Myocyte (in vitro differentiated cells): ENCODE results near the gene AKAP9. TPM values are rescaled to one million over a fixed set of nuclear protein-coding genes. Genes with fewer than 3 reads are reported as not detected.
"Not testable (repeated sequence)": the region's sequence is repeated elsewhere in the genome, so short reads cannot be mapped to it uniquely, and the experiment has no call there.

Source experiments
- DNase-seq: peaks from one replicate; pipeline ENCODE4 v3.0.0-alpha.2; 2012; ENCODE audit warnings: low read depth
- polyA plus RNA-seq: library from polyadenylated mRNA; unstranded; fragments of >200 nt; gene quantifications from one replicate; pipeline ENCODE4 v1.2.1, GENCODE V29; 2012; ENCODE audit warnings: missing spikeins
- total RNA-seq: library from RNA; depleted of rRNA; stranded (reverse); fragments of >200 nt; gene quantifications from 2 replicates; pipeline ENCODE4 v1.2.3, GENCODE V29; 2014

AKAP9 gene
- 172 and 182 TPM in 2 replicates for total RNA-seq
- polyA plus RNA-seq, result 14.7 TPM

GRCh38 chr7:91940572-91941341 lies at the start of gene AKAP9:
AKAP9 (plus strand) TSS chr7:91940862; CDS start chr7:91941100, 238 bp downstream.
- peak; percentile 91 for DNase-seq

- DNase-seq, result peak; percentile 33
Measured at GRCh38 chr7:91892099-91892705, 48.5 kb upstream of the AKAP9 start.

GRCh38 chr7:91892821-91893340 lies 47.8 kb upstream of the AKAP9 start:
- peak; percentile 82 for DNase-seq

- not testable (repeated sequence) for DNase-seq
Measured at GRCh38 chr7:91893699-91894098, 47.0 kb upstream of the AKAP9 start.

GRCh38 chr7:91894781-91895480 lies 45.7 kb upstream of the AKAP9 start:
- DNase-seq, result peak; percentile 25

GRCh38 chr7:91898240-91898992 lies 42.2 kb upstream of the AKAP9 start:
- no peak for DNase-seq

DNA sequence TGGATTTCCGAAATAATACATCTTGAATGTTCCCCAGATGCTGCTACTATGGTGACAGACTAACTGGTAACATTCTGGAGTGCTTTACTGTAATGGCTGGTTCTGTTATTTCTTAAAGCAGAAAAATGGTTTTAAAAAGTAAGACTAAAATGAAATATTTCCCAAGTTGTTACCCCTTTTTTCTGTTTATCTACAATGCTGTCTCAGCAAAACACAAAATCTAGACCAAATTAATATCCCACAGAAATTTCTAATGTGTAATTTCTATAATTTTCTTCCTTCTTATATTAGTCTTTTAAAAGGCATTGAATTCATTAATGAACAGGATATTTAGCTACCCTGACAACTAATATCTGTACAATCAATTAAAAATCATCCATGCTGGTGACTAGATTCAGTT lies 41.1 kb upstream of the AKAP9 start:
- no peak for DNase-seq

DNA sequence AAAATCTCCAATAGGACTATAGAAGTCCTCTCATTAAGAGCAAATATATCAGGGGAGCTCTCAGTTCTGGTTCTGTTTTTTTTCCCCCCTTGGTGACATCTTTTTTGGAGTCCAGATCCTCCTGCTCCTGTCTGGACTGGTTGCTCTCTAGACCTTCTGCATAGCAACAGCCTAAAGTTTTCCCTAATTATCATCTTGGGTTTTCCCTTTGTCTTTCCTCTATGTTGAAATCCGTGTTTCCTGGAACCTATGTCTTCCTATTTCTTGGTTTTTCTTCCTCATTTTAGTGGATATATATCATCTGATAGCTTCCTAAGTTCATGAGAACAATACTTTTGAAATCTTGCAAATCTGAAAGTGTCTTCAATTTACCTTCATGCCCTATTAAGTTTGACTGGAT lies 30.5 kb upstream of the AKAP9 start:
- DNase-seq, result no peak

GRCh38 chr7:91911121-91911520 lies 29.5 kb upstream of the AKAP9 start:
- no peak for DNase-seq

DNA sequence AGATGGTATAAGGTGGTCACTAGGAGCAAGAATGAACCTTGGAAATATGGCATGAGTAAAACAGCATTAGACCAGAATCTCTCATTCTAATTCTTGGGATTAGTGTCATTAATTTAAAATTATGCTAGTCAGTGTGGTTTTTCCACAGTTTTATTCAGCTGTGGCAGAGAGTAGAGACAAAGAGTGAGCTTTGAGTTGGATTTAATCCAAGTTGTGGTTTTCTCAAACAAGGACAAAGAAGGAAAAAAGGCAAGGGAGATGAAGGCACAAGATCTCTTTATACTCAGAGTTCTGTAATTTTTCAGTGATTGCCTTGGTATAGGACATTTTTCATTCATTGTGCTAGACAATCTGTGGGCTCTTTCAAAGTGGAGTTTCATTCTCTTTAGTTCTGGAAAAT lies 28.2 kb upstream of the AKAP9 start:
- peak; percentile 56 for DNase-seq

GRCh38 chr7:91913612-91914011 lies 27.1 kb upstream of the AKAP9 start:
- DNase-seq, result no peak

GRCh38 chr7:91915401-91916050 lies 25.1 kb upstream of the AKAP9 start:
- no peak for DNase-seq

DNA sequence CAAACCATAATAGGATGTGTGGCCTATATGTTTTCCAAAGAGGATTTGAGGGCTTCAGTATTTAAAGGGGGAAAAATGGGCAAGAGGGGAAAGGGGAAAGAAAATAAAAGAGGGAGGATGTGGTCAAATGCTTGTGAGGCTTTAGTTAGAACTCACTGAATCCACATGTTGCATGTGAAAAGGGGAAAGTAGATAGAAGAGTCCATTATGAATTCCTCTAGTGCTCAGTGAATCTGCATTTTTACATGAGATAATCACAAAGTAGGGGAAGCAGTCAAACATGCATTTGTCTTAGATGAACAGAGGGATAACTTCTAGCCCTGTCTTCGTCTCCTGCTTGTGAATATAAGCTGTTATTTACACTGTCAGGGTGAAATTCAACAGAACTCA lies 24.6 kb upstream of the AKAP9 start:
- no peak for DNase-seq

- no peak for DNase-seq
Measured at GRCh38 chr7:91918356-91918755, 22.3 kb upstream of the AKAP9 start.

GRCh38 chr7:91922857-91923256 lies 17.8 kb upstream of the AKAP9 start:
- DNase-seq, result no peak

DNA sequence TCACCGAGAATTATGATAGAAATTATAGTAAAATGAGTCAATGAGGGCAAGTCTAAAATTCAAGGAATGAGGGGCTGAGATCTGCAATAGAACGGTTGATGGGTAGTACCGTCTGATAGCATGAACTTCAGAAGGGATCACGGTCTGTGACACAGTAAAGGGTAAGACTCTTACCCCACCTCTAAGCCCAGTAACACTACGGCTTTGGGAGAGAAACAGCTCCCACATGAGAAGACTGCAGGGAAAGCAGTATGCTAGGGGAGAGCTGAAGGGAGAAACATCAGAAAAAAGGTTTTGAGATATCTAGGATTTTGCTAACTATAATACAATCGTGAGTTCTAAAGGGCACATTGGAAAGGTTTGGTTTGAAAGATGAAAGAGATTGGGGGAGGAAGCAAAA lies 12.8 kb upstream of the AKAP9 start:
- DNase-seq, result no peak

DNA sequence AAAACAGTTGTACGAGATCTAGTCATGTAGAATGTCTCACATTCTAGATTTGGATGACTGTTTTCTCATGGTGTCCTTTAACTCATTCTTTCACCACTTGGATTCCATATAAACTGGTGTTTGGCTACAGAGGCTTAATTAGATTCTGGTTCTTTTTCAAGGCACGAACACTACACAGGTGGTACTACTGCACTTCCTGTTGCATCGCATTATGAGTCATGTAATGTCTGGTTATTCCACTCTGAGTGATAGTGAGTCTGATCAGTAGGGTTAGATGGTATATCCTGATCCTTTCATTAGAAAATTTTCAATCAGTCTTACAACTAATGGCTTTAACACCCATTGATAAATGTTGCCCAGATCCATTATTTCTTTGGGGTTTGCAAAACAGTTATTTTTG lies 11.2 kb upstream of the AKAP9 start:
- DNase-seq, result no peak

DNA sequence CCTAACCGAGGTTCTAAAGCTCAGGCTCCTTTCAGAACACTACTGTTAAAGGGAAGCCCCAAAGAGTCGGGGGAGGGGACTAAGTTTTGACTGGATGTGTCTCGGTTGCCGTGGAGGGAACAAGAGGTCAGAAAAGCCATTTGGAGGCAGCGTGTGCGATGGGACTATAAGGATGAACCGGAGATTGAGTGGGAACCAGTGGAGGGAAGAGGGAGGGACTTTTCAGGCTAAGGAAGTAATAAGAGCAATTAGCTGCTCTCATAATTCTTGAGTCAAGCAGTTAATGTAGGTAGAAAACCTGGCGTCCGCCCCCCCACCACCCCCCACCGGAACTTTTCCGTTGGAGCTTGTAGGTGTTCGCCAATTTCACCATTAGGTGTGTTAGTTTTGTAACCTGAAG lies 491 bp upstream of the AKAP9 start:
- peak; percentile 62 for DNase-seq

DNA sequence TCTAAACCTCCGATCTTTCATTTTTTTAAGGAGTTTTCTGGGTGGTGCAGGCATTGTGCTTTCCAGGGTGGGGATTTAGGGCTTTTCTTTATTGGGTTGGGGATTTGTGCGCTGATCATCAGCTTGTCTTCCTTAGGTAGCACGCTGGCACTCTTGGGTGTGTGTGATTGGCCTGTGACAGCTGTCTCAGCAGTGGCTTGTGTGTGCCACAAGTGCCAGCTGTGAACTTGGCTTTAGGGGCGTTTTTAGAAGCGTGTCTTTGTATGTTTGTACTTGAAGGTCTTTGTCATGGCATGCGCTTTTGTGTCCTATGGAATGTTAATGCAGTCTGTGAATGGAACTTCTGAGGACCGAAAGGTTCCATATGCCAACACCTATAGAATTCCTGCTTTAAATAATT lies 788 bp downstream of the AKAP9 start:
- peak; percentile 94 for DNase-seq

DNA sequence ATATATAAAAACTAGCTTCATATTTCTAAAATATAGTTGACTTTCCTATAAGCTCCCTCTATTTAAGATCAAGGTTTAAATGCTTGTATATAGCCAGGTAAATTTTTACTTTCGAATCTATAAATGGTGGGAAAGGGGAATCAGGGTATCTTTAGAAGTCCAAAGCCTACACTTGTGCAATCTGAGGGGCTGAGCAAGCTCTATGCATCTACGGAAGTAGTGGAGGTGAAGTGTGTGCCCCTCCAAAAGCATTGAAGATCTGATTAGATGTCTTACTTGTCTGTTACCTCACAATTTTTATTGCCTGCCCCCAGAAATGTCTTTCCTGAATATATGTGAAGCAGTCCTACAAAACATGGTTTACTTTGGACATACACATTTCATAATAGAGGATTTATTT lies 1.6 kb downstream of the AKAP9 start:
- DNase-seq, result no peak

DNA sequence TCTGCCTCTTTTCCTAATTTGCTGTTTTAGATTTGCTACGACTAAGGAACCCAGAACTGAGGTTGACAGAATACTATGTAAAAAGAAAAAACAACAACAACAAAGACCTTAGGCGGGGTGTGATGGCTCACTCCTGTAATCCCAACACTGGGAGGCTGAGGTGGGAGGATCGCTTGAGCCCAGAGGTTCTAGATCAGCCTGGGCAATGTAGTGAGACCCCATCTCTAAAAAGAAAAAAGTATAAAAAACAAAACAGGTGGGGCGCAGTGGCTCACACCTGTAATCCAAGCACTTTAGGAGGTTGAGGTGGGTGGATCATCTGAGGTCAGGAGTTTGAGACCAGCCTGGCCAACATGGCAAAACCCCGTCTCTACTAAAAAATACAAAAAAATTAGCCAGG lies 4.3 kb downstream of the AKAP9 start:
- not testable (repeated sequence) for DNase-seq
